Measurements from ENCODE around the gene TBC1D28. TPM values are rescaled to one million over a fixed set of nuclear protein-coding genes. Genes with fewer than 3 reads are reported as not detected.
"Not testable (repeated sequence)": the region's sequence is repeated elsewhere in the genome, so short reads cannot be mapped to it uniquely, and the experiment has no call there.

Gene TBC1D28
- polyA plus RNA-seq (2012; ENCODE audit: low read depth, missing spikeins) = 0.05 TPM

DNA sequence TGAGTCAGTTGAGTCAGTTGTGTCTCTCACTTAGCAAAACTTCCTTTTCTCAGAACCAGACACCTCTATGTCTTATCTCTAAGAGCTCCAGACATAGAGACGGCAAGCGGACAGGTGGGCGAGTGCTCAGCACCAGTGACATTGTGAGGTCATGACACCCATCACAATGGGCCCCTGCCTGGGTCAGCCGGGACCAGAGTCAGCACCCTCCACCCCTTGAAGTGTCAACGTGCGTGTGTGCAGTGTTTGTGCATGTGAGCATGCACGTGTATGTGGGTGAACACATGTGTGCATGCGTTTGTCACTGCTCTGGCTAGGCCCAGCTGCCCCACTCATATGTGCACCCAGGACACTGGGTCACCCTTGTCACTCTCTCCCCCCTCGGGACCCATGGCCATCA, at the start of gene TBC1D28:
Gene TBC1D28 (minus strand): TSS at position 101 of the 400 bp plus-strand sequence. CDS start 3,039 bp downstream, outside the sequence.
- not testable (repeated sequence) for FAIRE-seq; DNase-seq (ENCODE audit: insufficient read length, low spot score)

DNA sequence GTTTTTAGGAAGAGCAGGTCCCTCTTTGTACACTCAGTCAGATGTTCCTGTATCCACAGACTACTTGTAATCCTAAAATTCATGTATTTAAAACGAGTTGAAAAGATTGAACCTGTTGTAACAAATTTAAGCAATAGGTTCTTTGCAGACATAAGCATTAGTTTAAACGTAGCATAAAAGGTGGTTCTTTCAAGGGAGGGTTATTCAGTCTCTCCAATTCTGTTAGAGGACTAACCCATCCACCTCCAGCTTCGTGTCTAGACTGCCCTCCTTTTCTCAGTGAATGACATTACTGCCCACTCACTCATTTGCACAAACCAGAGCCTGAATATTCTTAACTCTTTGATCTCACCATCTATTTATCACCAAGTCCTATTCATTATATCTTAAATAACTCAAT, 38.5 kb upstream of the TBC1D28 start:
- not testable (repeated sequence) for DNase-seq (ENCODE audit: insufficient read length, low spot score); FAIRE-seq

DNA sequence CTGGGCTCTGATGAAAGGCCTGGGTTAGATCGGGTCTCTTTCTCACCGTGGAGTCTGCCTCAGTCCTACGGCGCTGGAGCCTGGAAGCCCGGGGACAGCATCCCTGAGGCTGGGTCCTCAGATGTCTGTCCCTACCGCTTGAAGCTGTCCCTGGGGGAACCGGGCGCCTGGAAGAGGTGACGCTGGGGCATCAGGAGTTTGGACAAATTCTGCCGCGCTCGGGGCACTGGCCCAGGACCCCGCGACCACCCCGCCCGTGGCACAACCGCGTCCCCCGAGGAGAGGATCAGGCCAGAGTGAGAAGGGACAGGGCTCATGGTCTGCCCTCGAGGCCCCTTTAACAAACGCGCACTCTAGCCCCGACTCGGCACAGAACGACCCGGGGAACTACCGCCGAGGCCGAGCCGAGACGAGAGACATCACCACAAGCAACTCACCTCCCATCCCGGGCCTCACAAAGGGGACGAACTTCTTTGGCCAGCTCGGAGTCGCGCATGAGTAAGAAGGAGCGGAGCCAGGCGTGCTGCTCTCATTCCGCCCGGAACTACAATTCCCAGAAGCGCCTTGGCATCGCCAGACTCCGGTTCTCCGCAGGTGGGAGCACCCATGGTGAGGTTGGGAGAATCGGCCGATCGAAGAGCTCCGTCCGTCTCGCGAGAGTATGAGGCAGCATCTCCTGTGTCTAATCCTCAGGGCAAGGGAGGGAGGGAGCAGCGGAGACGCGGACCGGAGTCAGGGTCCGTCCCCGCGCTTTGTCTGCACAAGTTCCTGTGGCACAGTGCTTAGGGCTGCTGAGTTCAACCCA, 37.8 kb upstream of the TBC1D28 start, which contains the start of gene FOXO3B:
Gene FOXO3B (minus strand): TSS at position 548 of the 805 bp plus-strand sequence. CDS start 663 bp downstream, outside the sequence.
- peak; percentile 12 for TF ChIP-seq PAX5 (IDR thresholded peaks at IDR 0.05; ENCODE audit: insufficient read depth, low read length, severe bottlenecking)
- DNase-seq (ENCODE audit: insufficient read length, low spot score) = not testable (repeated sequence)
- FAIRE-seq = peak; percentile 96

- FAIRE-seq = not testable (repeated sequence)
Measured at GRCh38 chr17:18677381-18677780, 33.2 kb upstream of the TBC1D28 start.

GRCh38 chr17:18676928-18677327, 32.7 kb upstream of the TBC1D28 start:
- not testable (repeated sequence) for FAIRE-seq; DNase-seq (ENCODE audit: insufficient read length, low spot score)

More at GRCh38 chr17:18677381-18677780, 33.2 kb upstream of the TBC1D28 start:
- not testable (repeated sequence) for DNase-seq (ENCODE audit: insufficient read length, low spot score)

DNA sequence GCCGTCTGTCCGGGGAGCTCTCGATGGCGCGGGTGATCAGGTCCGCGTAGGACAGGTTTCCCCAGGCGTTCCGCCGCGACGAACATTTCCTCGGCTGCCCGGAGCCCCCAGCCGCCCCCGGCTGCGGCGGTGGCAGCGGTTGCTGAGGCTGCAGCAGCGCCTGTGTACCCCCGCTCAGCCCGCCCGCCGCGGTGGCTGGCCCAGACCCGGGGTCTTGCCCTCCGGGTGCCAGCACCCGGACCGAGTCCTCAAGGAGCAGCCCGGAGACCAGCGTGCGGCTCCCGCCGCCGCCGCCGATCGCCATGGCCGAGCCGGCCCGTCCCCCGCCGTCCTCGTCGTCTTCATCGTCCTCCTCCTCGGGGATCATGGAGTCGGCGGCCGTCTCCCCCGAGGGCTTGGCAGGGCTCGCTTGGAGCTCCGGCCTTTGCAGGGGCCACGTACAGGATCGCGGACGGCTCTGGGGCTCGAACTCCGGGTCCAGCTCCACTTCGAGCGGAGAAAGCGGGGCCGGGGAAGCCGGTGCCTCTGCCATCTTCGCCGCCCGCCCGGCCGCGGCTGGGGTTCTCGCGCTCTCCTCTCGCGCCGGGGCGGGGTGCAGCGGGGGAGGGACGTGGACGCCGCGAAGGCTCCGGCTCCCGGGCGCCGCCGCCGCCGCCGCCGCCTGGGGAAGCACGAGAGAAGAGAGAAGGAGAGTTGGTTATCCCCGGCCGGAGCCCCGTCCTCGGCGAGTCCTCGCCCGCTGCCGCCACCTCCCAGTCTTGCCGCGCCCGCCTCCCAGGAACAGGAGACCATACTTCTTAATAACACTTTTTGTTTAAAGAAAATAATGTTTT, 28.4 kb upstream of the TBC1D28 start:
- not testable (repeated sequence) for DNase-seq (ENCODE audit: insufficient read length, low spot score); FAIRE-seq

GRCh38 chr17:18668625-18669024, 24.4 kb upstream of the TBC1D28 start:
- FAIRE-seq; DNase-seq (ENCODE audit: insufficient read length, low spot score): not testable (repeated sequence)

DNA sequence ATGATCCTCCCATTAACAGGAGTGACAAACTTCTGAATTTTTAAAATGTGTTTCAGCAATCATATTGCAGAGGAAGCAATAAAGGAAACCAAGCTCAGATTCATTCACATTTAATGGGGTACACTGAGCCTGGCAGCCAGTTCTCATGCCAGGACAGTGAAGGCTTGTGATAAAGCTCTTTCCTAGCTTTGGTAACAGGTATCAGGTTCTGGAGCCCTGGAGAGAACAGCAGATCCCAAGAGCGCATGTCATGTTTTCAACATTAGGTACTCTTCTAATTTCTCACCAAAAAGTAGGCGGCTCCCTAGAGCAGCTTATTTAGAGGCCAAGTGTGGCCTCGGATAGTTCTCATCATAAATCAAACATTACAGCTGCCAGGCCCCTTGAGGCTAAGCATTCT, 23.3 kb upstream of the TBC1D28 start:
- not testable (repeated sequence) for DNase-seq (ENCODE audit: insufficient read length, low spot score); FAIRE-seq

- DNase-seq (ENCODE audit: insufficient read length, low spot score); FAIRE-seq: not testable (repeated sequence)
Measured at GRCh38 chr17:18666326-18666725, 22.1 kb upstream of the TBC1D28 start.

GRCh38 chr17:18661924-18662624, 17.9 kb upstream of the TBC1D28 start:
- FAIRE-seq = peak; percentile 5
- DNase-seq (ENCODE audit: insufficient read length, low spot score) = not testable (repeated sequence)

GRCh38 chr17:18650094-18650493, 5.9 kb upstream of the TBC1D28 start:
- FAIRE-seq = not testable (repeated sequence)

GRCh38 chr17:18643124-18643523, 1.1 kb downstream of the TBC1D28 start:
- peak; percentile 66 for FAIRE-seq
- DNase-seq (ENCODE audit: insufficient read length, low spot score) = not testable (repeated sequence)

More at GRCh38 chr17:18650094-18650493, 5.9 kb upstream of the TBC1D28 start:
- not testable (repeated sequence) for DNase-seq (ENCODE audit: insufficient read length, low spot score)

DNA sequence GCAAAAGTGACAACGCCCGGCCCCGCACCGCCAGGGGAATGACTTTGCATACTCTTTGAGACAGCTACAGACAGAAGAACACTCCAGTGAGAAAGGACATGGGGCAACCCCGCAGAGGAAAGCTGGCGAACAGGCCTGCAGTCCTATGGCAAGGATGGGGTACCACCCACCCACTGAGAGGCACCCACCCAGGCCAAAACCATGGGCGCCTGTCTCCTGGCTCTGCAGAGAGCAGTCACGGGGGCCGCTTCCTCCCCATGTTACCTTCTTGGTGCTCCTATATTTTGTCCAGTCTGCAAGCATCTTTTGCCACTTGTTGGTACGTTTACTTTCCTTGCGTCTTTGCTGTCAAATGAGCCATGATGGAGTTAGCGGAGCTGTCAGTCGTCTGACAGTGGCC, 5.8 kb downstream of the TBC1D28 start:
- not testable (repeated sequence) for DNase-seq (ENCODE audit: insufficient read length, low spot score); FAIRE-seq

DNA sequence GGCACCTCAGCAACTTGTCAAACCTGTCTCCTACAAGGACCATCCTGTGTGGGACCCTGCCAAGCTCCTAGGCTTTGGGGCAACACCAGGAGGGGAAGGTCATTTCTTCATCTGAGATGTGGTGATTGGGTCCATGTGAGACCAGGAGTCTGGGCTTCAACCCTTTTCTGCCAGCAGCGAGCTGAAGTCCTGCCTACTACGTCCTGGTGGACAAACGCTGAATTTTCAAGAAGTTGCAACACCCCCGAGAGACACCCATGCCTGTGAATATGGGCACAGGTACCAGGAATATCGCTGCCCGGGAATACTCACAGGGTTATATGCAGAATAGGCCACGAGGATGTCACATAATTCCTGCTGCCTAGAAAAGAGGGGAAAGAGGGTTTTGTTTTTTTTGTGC, 8.0 kb downstream of the TBC1D28 start:
- DNase-seq (ENCODE audit: insufficient read length, low spot score); FAIRE-seq: not testable (repeated sequence)

DNA sequence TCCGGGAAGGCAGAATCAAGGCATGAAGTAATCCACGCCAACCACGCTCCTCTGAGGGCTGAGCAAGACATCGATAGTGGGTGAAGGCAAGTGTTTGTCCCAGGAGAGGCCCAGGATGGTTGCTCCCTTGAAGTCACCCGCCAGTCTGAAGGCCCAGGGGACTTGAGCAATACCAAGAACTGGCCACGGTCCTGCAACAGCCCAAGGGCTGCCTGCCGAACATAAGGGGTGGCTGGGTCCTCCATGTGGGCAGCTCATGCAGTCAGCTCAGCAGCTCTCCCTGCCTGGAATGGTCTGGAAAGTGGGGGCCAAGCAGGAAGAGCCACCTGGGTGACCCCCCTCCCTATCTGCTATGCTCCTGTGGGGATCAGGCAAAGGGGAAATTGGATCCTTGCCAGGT, 8.4 kb downstream of the TBC1D28 start:
- not testable (repeated sequence) for DNase-seq (ENCODE audit: insufficient read length, low spot score); FAIRE-seq

GRCh38 chr17:18634550-18635263, 9.5 kb downstream of the TBC1D28 start:
- not testable (repeated sequence) for FAIRE-seq; DNase-seq (ENCODE audit: insufficient read length, low spot score)
